ENCODE results near the gene DENND4B. TPM values are rescaled to one million over a fixed set of nuclear protein-coding genes. Genes with fewer than 3 reads are reported as not detected.

DENND4B gene
- total and polyA plus RNA-seq, 2 of the 4 experiments (the other 2 are of a cell fraction), result 1.8 to 25.2 TPM

DNA sequence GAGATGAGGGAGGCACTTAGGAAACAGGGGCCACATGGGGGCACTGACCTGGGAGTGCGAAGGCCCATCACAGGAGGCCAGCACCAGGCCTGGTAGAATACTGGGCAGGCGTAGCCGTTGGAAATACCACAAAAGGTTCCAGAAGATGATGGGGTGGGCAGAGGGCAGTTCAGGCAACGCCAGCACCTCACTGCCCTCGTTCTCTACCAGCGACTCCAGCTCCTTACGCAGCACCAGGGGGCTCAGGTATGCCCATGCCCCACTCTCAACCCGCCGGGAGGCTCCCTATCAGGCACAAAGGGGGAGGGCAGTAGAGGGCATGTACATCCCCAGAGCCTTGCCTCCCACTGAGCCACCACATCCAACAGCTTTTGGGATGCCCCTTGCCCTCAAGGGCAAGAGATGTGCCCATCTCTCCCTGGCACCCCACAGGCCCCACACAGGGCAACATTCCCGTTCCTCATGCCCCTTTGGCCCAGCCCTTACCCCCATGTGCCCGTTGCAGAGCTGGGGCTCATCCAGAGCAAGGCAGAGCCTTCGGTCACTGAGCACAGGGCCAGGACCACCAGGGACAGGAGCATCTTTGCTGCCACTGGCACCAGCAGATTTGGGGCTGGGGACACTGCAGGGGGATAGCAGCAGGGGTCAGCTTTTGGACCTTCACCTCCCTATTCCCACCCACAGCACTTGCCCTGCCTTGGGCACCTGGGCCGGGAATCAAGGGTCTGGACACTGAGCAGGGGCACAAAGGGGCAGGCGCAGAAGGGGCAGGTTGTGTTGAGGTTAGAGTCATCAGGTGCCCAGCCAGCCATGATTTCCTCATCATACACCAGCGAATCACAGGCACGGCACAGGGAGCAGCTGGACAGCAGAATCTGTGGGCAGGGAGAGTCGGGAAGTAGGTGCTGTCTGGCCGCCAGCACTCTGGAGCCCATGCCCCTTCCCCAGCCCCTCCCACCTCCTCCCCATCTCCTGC lies 14.1 kb downstream of the DENND4B start:
- Histone ChIP-seq H4K8ac (ENCODE audit: low read depth in 2 of 2, low read length in 2 of 2) (no peak overlapping the region), H3K4ac (ENCODE audit: low read depth, low read length) (no peak overlapping the region), H3K27me3 (ENCODE audit: control insufficient read depth, insufficient read depth, low read length) (no peaks in the 10 kb centered on the region), H3K14ac (replicated peaks; ENCODE audit: low read depth, low read length) (no peak overlapping the region), H2AFZ (replicated peaks; ENCODE audit: low read length, poor library complexity) (no peak overlapping the region), H4K5ac (ENCODE audit: low read depth, low read length) (no peak overlapping the region), H4K20me1 (ENCODE audit: insufficient read depth, low read length) (peaks cover 6% of the 10 kb centered on the region; the same call in 1 of the 2 replicates), H3K56ac (ENCODE audit: extremely low read depth, insufficient read depth, low read length) (no peak overlapping the region), H3K27ac (ENCODE audit: insufficient read depth, low read length) (no peak overlapping the region), H3K79me1 (ENCODE audit: low read depth in 1 of 2, low read length in 2 of 2) (peaks cover 0 to 4% of the 10 kb centered on the region in 2 experiments; a peak in 2 of 4 replicates), H3K9ac (ENCODE audit: low read depth, low read length) (no peak overlapping the region), H3K23ac (ENCODE audit: low read depth, low read length) (no peak overlapping the region), H3K9me3 (ENCODE audit: control insufficient read depth, insufficient read depth, low read length) (no peaks in the 10 kb centered on the region), H3K9me1 (ENCODE audit: insufficient read depth, low read length) (peaks cover 6% of the 10 kb centered on the region), H3K36me3 (ENCODE audit: control insufficient read depth, insufficient read depth, low read length) (peaks cover 57% of the 10 kb centered on the region), H2BK5ac (ENCODE audit: low read depth, low read length, poor library complexity, severe bottlenecking) (no peak overlapping the region), H2BK15ac (ENCODE audit: low read depth, low read length) (no peak overlapping the region), H3K4me3 (ENCODE audit: insufficient read depth, low read depth, low read length) (no peak overlapping the region), H2BK120ac (ENCODE audit: low read depth, low read length) (no peak overlapping the region), H3K18ac (ENCODE audit: low read depth, low read length) (no peak overlapping the region), H2BK20ac (ENCODE audit: low read depth, low read length) (no peak overlapping the region), H3K4me1 (ENCODE audit: control insufficient read depth, insufficient read depth, low read length) (peaks cover 9% of the 10 kb centered on the region), H4K91ac (ENCODE audit: insufficient read depth, low read depth, low read length) (no peak overlapping the region), H2AK5ac (ENCODE audit: low read depth, low read length) (no peak overlapping the region), H3K4me2 (ENCODE audit: low read depth, low read length) (no peak overlapping the region), H2AK9ac (replicated peaks; ENCODE audit: low read depth, low read length, poor library complexity) (no peak overlapping the region)
- ChIA-PET CTCF (no interaction called here), POLR2A (ENCODE audit: unreplicated experiment) (no interaction called here)
- intact Hi-C loops (cut with micrococcal nuclease), result no loop called here
- in situ Hi-C loops (cut with MboI; ENCODE audit: low sequenced_read_pairs), result no loop called here
- dilution Hi-C loops (cut with HindIII; ENCODE audit: low sequenced_read_pairs, unreplicated experiment), result no loop called here
- DNase-seq, result no peak
- no TSS peak for BruUV-seq (replicated peaks)
- ATAC-seq (ENCODE audit: low read depth), result no peak
- WGBS, 2 experiments (ENCODE audit: extremely low coverage in 2 of 2, insufficient read length in 1 of 2), result 100% methylated on average over 1 of the region's 18 CpGs; no CpG with 5 or more reads in 1 of the 2 experiments
- TF ChIP-seq MAZ (IDR thresholded peaks at IDR 0.05; ENCODE audit: borderline replicate concordance, low read depth, low read length) (no peak), NFE2L2 (IDR thresholded peaks at IDR 0.05; ENCODE audit: low read depth, low read length) (no peak), RAD21 (IDR thresholded peaks at IDR 0.05; ENCODE audit: low read length) (no peak), USF2 (IDR thresholded peaks at IDR 0.05; ENCODE audit: low read depth, low read length) (no peak), RCOR1 (IDR thresholded peaks at IDR 0.05; ENCODE audit: insufficient replicate concordance, low read length) (no peak), MAFK (IDR thresholded peaks at IDR 0.05; ENCODE audit: low read depth, low read length) (no peak), CHD1 (IDR thresholded peaks at IDR 0.05; ENCODE audit: low read depth, low read length) (no peak), CEBPB (IDR thresholded peaks at IDR 0.05; ENCODE audit: low read depth, low read length) (no peak), BHLHE40 (IDR thresholded peaks at IDR 0.05; ENCODE audit: low read depth, low read length) (no peak), SMC3 (IDR thresholded peaks at IDR 0.05; ENCODE audit: low read depth, low read length) (no peak), MXI1 (IDR thresholded peaks at IDR 0.05; ENCODE audit: borderline replicate concordance, low read depth, low read length) (no peak), FOS (IDR thresholded peaks at IDR 0.05; ENCODE audit: low read depth, low read length) (no peak)
- TF ChIP-seq, protein P1, sequence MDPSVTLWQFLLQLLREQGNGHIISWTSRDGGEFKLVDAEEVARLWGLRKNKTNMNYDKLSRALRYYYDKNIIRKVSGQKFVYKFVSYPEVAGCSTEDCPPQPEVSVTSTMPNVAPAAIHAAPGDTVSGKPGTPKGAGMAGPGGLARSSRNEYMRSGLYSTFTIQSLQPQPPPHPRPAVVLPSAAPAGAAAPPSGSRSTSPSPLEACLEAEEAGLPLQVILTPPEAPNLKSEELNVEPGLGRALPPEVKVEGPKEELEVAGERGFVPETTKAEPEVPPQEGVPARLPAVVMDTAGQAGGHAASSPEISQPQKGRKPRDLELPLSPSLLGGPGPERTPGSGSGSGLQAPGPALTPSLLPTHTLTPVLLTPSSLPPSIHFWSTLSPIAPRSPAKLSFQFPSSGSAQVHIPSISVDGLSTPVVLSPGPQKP (IDR thresholded peaks at IDR 0.05; ENCODE audit: borderline replicate concordance, low read depth, low read length), result no peak
- TF ChIP-seq, protein P2, sequence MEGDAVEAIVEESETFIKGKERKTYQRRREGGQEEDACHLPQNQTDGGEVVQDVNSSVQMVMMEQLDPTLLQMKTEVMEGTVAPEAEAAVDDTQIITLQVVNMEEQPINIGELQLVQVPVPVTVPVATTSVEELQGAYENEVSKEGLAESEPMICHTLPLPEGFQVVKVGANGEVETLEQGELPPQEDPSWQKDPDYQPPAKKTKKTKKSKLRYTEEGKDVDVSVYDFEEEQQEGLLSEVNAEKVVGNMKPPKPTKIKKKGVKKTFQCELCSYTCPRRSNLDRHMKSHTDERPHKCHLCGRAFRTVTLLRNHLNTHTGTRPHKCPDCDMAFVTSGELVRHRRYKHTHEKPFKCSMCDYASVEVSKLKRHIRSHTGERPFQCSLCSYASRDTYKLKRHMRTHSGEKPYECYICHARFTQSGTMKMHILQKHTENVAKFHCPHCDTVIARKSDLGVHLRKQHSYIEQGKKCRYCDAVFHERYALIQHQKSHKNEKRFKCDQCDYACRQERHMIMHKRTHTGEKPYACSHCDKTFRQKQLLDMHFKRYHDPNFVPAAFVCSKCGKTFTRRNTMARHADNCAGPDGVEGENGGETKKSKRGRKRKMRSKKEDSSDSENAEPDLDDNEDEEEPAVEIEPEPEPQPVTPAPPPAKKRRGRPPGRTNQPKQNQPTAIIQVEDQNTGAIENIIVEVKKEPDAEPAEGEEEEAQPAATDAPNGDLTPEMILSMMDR (conservative IDR thresholded peaks at IDR 0.05; ENCODE audit: low read depth, low read length), result no peak
